ENCODE results near the gene FBXL20.

FBXL20 gene

GRCh38 chr17:39401412-39402243, at the start of gene FBXL20:
Gene FBXL20, minus strand, starts transcription at chr17:39401626. Its CDS starts 224 bp downstream, at chr17:39401402.
- ChIA-PET POLR2A (interaction anchor here (0.5 to 3.7 kb wide), 16 partner anchors 8 to 202 kb away, joined by 3 to 20 read pairs (median 4); partner anchors contain the start of genes CDK12, MED1 and RPL19), CTCF (interaction anchor here (0.6 to 1.9 kb wide), 6 partner anchors 13 to 737 kb away, joined by 3 to 5 read pairs (median 3); no protein-coding TSS in a partner anchor)
- H3K4me3 ChIP-seq (ENCODE audit: low read depth, low read length) = peak within 1 kb of the TSS; percentile 99
- peaks cover 17% of the 10 kb centered on the region; the same call in 1 of the 2 replicates for H3K4me1 ChIP-seq (ENCODE audit: control insufficient read depth, insufficient read depth, low read length)
- H3K9me3 ChIP-seq (ENCODE audit: control insufficient read depth, insufficient read depth, low read depth, low read length) = no peaks in the 10 kb centered on the region
- peaks cover 3 to 17% of the 10 kb centered on the region in 2 experiments for H3K36me3 ChIP-seq (ENCODE audit: control insufficient read depth in 2 of 2, insufficient read depth in 1 of 2, low read length in 2 of 2)
- peak within 1 kb of the TSS; percentile 93 for H3K27ac ChIP-seq (ENCODE audit: extremely low read depth, low read depth, low read length)
- TF ChIP-seq TCF7L2 (IDR thresholded peaks at IDR 0.05; ENCODE audit: borderline replicate concordance, low read depth, low read length) = no peak
- TF ChIP-seq ZNF670 (tag by site-specific recombination; IDR thresholded peaks at IDR 0.05; ENCODE audit: low read depth) = no peak
- no peak for TF ChIP-seq RBAK (tag by site-specific recombination; IDR thresholded peaks at IDR 0.05)
- TF ChIP-seq EGR2 (tag by site-specific recombination; IDR thresholded peaks at IDR 0.05; ENCODE audit: low read depth) = 0 out of 2 replicates have a peak, but pooled peaks have one; percentile 2
- TF ChIP-seq ZNF423 (tag by site-specific recombination; IDR thresholded peaks at IDR 0.05) = no peak; the same call in 1 of the 2 replicates
- TF ChIP-seq ZNF624 (tag by site-specific recombination; IDR thresholded peaks at IDR 0.05) = no peak
- TF ChIP-seq ZNF114 (tag by site-specific recombination; IDR thresholded peaks at IDR 0.05) = no peak
- TF ChIP-seq ZBTB17 (tag by site-specific recombination; IDR thresholded peaks at IDR 0.05) = peak; percentile 91
- no peak for TF ChIP-seq ZBTB1 (tag by site-specific recombination; IDR thresholded peaks at IDR 0.05)
- peak; percentile 96 for TF ChIP-seq ZNF335 (tag by site-specific recombination; conservative IDR thresholded peaks at IDR 0.05)
- no peak for TF ChIP-seq ZNF514 (tag by site-specific recombination; IDR thresholded peaks at IDR 0.05)
- TF ChIP-seq PRDM6 (tag by site-specific recombination; IDR thresholded peaks at IDR 0.05) = peak; percentile 8; the same call in 1 of the 2 replicates
- no peak; the same call in 1 of the 2 replicates for TF ChIP-seq YY1 (tag by site-specific recombination; IDR thresholded peaks at IDR 0.05)
- TF ChIP-seq ZNF529 (tag by site-specific recombination; IDR thresholded peaks at IDR 0.05; ENCODE audit: insufficient replicate concordance) = no peak
- TF ChIP-seq ZNF214 (tag by site-specific recombination; IDR thresholded peaks at IDR 0.05; ENCODE audit: borderline replicate concordance) = no peak
- TF ChIP-seq HOXA7 (CRISPR knock-in tag; IDR thresholded peaks at IDR 0.05; ENCODE audit: borderline replicate concordance) = no peak
- TF ChIP-seq SCRT2 (tag by site-specific recombination; IDR thresholded peaks at IDR 0.05) = no peak
- TF ChIP-seq, protein P1, sequence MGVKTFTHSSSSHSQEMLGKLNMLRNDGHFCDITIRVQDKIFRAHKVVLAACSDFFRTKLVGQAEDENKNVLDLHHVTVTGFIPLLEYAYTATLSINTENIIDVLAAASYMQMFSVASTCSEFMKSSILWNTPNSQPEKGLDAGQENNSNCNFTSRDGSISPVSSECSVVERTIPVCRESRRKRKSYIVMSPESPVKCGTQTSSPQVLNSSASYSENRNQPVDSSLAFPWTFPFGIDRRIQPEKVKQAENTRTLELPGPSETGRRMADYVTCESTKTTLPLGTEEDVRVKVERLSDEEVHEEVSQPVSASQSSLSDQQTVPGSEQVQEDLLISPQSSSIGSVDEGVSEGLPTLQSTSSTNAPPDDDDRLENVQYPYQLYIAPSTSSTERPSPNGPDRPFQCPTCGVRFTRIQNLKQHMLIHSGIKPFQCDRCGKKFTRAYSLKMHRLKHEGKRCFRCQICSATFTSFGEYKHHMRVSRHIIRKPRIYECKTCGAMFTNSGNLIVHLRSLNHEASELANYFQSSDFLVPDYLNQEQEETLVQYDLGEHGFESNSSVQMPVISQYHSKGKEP (tag by site-specific recombination; IDR thresholded peaks at IDR 0.05) = peak; percentile 26; the same call in 1 of the 2 replicates
- peak; percentile 57; the same call in 1 of the 2 replicates for TF ChIP-seq YY2 (tag by site-specific recombination; IDR thresholded peaks at IDR 0.05)
- peak; percentile 77; the same call in 1 of the 2 replicates for TF ChIP-seq KLF8 (tag by site-specific recombination; IDR thresholded peaks at IDR 0.05)
- no peak for TF ChIP-seq ZNF140 (tag by site-specific recombination; IDR thresholded peaks at IDR 0.05)
- TF ChIP-seq, protein P2, sequence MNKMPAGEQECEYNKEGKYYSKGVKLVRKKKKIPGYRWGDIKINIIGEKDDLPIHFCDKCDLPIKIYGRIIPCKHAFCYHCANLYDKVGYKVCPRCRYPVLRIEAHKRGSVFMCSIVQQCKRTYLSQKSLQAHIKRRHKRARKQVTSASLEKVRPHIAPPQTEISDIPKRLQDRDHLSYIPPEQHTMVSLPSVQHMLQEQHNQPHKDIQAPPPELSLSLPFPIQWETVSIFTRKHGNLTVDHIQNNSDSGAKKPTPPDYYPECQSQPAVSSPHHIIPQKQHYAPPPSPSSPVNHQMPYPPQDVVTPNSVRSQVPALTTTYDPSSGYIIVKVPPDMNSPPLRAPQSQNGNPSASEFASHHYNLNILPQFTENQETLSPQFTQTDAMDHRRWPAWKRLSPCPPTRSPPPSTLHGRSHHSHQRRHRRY (tag by site-specific recombination; IDR thresholded peaks at IDR 0.05) = no peak
- peak; percentile 67 for TF ChIP-seq IKZF3 (tag by site-specific recombination; IDR thresholded peaks at IDR 0.05)
- peak; percentile 37; the same call in 1 of the 2 replicates for TF ChIP-seq CTCF (tag by site-specific recombination; IDR thresholded peaks at IDR 0.05)
- no peak for TF ChIP-seq ZNF707 (tag by site-specific recombination; IDR thresholded peaks at IDR 0.05)
- TF ChIP-seq, protein P3, sequence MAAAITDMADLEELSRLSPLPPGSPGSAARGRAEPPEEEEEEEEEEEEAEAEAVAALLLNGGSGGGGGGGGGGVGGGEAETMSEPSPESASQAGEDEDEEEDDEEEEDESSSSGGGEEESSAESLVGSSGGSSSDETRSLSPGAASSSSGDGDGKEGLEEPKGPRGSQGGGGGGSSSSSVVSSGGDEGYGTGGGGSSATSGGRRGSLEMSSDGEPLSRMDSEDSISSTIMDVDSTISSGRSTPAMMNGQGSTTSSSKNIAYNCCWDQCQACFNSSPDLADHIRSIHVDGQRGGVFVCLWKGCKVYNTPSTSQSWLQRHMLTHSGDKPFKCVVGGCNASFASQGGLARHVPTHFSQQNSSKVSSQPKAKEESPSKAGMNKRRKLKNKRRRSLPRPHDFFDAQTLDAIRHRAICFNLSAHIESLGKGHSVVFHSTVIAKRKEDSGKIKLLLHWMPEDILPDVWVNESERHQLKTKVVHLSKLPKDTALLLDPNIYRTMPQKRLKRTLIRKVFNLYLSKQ (tag by site-specific recombination; IDR thresholded peaks at IDR 0.05; ENCODE audit: borderline replicate concordance) = no peak
- no peak for TF ChIP-seq OVOL3 (tag by site-specific recombination; IDR thresholded peaks at IDR 0.05)
- TF ChIP-seq ZNF558 (tag by site-specific recombination; IDR thresholded peaks at IDR 0.05) = no peak
- peak; percentile 21; the same call in 1 of the 2 replicates for TF ChIP-seq ZIC2 (tag by site-specific recombination; IDR thresholded peaks at IDR 0.05)
- no peak for TF ChIP-seq ZNF830 (tag by site-specific recombination; IDR thresholded peaks at IDR 0.05; ENCODE audit: low read depth)
- no peak for TF ChIP-seq ZNF530 (tag by site-specific recombination; IDR thresholded peaks at IDR 0.05; ENCODE audit: low read depth)

All from HEK293 (cell line).